C4-2B (cell line): ENCODE measurements around the gene GADD45A.

Experiments
- ZFX ChIP-seq: fragments of 450-650 bp; IDR thresholded peaks from 2 replicates; pipeline ENCODE4 v1.6.1; 2017
- TF ChIP-seq, protein P1 (sequence below): fragments of 450-650 bp; conservative IDR thresholded peaks from 2 replicates; pipeline ENCODE4 v1.5.1; 2017; ENCODE audit warnings: mild to moderate bottlenecking

- TF ChIP-seq, protein P1, sequence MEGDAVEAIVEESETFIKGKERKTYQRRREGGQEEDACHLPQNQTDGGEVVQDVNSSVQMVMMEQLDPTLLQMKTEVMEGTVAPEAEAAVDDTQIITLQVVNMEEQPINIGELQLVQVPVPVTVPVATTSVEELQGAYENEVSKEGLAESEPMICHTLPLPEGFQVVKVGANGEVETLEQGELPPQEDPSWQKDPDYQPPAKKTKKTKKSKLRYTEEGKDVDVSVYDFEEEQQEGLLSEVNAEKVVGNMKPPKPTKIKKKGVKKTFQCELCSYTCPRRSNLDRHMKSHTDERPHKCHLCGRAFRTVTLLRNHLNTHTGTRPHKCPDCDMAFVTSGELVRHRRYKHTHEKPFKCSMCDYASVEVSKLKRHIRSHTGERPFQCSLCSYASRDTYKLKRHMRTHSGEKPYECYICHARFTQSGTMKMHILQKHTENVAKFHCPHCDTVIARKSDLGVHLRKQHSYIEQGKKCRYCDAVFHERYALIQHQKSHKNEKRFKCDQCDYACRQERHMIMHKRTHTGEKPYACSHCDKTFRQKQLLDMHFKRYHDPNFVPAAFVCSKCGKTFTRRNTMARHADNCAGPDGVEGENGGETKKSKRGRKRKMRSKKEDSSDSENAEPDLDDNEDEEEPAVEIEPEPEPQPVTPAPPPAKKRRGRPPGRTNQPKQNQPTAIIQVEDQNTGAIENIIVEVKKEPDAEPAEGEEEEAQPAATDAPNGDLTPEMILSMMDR: no peak
- no peak for TF ChIP-seq ZFX
These were observed 16.3 kb upstream of the GADD45A start for GRCh38 chr1:67668660-67669059.
